GM12878 (cell line): Measurements from ENCODE around the gene CACHD1. TPM values are rescaled to one million over a fixed set of nuclear protein-coding genes. Genes with fewer than 3 reads are reported as not detected.

Source experiments
- ATAC-seq: fragments of 200-7000 bp; cut with Tn5 transposase; 3 replicates; pipeline ENCODE4 v1.9.1; 2020; ENCODE audit warnings: mild to moderate bottlenecking, moderate library complexity
- BruUV-seq: library from RNA; stranded (reverse); fragments of 400-500 nt; replicated peaks from 2 replicates; lab custom pipeline; 2021; lab: Mats Ljungman, UMichigan
- CTCF ChIA-PET: fragments of 300-600 bp; sonication (Branson Sonifier 250); formaldehyde crosslinking; extraction: SDS; loops from one replicate; lab custom pipeline; 2021; ENCODE audit warnings: inconsistent platforms; lab: Yijun Ruan, JAX
- POLR2A ChIA-PET: fragments of 350-600 bp; formaldehyde crosslinking; extraction: SDS; loops from one replicate; lab custom pipeline; 2021; ENCODE audit warnings: inconsistent platforms; lab: Charles Lee
- RAD21 ChIA-PET: fragments of 300-600 bp; sonication (Branson Sonifier 250); formaldehyde crosslinking; loops from one replicate; lab custom pipeline; 2023; ENCODE audit warnings: antibody characterized with exemption; ENCODE audit not compliant: unreplicated experiment; lab: Charles Lee
- SMC1A ChIA-PET: fragments of 300-600 bp; sonication (Branson Sonifier 250); formaldehyde crosslinking; loops from one replicate; lab custom pipeline; 2023; ENCODE audit not compliant: unreplicated experiment, uncharacterized antibody; lab: Charles Lee
- DNase-seq: peaks from one replicate; pipeline ENCODE4 v3.0.0-alpha.2; 2011; ENCODE audit warnings: low read depth, low spot score
- FAIRE-seq: peaks from 3 replicates; lab custom pipeline; 2011; peaks lifted over from hg19 to GRCh38; lab: Jason Lieb, UNC
- H2AFZ ChIP-seq: 2 replicates; pipeline ENCODE4 v1.6.0; 2011; ENCODE audit warnings: low read depth, low read length, control low read depth; ENCODE audit not compliant: control insufficient read depth
- H3K27ac ChIP-seq: 2 replicates; pipeline ENCODE4 v1.5.1; 2011; ENCODE audit warnings: control low read depth; ENCODE audit not compliant: control insufficient read depth, insufficient read depth
- H3K27me3 ChIP-seq, 2 experiments: replicated peaks in 1 of 2; 2 replicates each; pipeline versions ENCODE4 v1.6.0 to v1.6.1; 2011; ENCODE audit warnings: low read length in 1 of 2; ENCODE audit not compliant: control insufficient read depth in 2 of 2, insufficient read depth in 2 of 2
- H3K36me3 ChIP-seq, 2 experiments: 2 replicates each; pipeline ENCODE4 v1.5.1; 2011; ENCODE audit warnings: low read length in 1 of 2; ENCODE audit not compliant: control insufficient read depth in 2 of 2, insufficient read depth in 2 of 2
- H3K4me1 ChIP-seq: 2 replicates; pipeline ENCODE4 v1.6.1; 2011; ENCODE audit warnings: mild to moderate bottlenecking, low read length, moderate library complexity, mixed read lengths; ENCODE audit not compliant: control insufficient read depth, insufficient read depth
- H3K4me2 ChIP-seq: 2 replicates; pipeline ENCODE4 v1.6.0; 2011; ENCODE audit warnings: control low read depth; ENCODE audit not compliant: control insufficient read depth, insufficient read depth
- H3K4me3 ChIP-seq: fragments of 200-600 bp; sonication (generic); 2 replicates; pipeline ENCODE4 v1.5.1; 2016
- H3K79me2 ChIP-seq: 2 replicates; pipeline ENCODE4 v1.6.0; 2011; ENCODE audit warnings: low read length; ENCODE audit not compliant: control insufficient read depth, insufficient read depth
- H3K9ac ChIP-seq: 2 replicates; pipeline ENCODE4 v1.8.0; 2011; ENCODE audit warnings: low read length, control low read depth, mixed read lengths; ENCODE audit not compliant: control insufficient read depth, insufficient read depth
- H3K9me3 ChIP-seq: replicated peaks from 3 replicates; pipeline ENCODE4 v1.5.1; 2011; ENCODE audit warnings: mild to moderate bottlenecking, low read length; ENCODE audit not compliant: control insufficient read depth, insufficient read depth
- H4K20me1 ChIP-seq: 2 replicates; pipeline ENCODE4 v1.6.0; 2011; ENCODE audit not compliant: control insufficient read depth, insufficient read depth
- BRCA1 ChIP-seq: IDR thresholded peaks from 2 replicates; pipeline ENCODE4 v1.6.1; 2011; ENCODE audit warnings: low read depth, low read length, improper control_type of control experiment
- CHD4 ChIP-seq: fragments of 200-600 bp; sonication (generic); IDR thresholded peaks from 2 replicates; pipeline ENCODE4 v1.6.1; 2016; ENCODE audit warnings: mild to moderate bottlenecking
- FOS ChIP-seq: IDR thresholded peaks from 3 replicates; pipeline ENCODE4 v1.6.1; 2011; ENCODE audit warnings: borderline replicate concordance; ENCODE audit not compliant: insufficient read length; ENCODE audit errors: extremely low read depth
- FOXK2 ChIP-seq: fragments of 450-650 bp; IDR thresholded peaks from 2 replicates; pipeline ENCODE4 v1.6.1; 2017; ENCODE audit warnings: mild to moderate bottlenecking, moderate library complexity
- LARP7 ChIP-seq: fragments of 450-650 bp; IDR thresholded peaks from 2 replicates; pipeline ENCODE4 v1.6.1; 2017; ENCODE audit warnings: mild to moderate bottlenecking
- NFIC ChIP-seq: IDR thresholded peaks from 2 replicates; pipeline ENCODE4 v1.6.1; 2012; ENCODE audit warnings: low read depth, mild to moderate bottlenecking, inconsistent platforms, low read length, moderate library complexity
- NR2F1 ChIP-seq: fragments of 450-650 bp; conservative IDR thresholded peaks from 2 replicates; pipeline ENCODE4 v1.6.1; 2017; ENCODE audit warnings: mild to moderate bottlenecking
- PAX8 ChIP-seq: fragments of 450-650 bp; IDR thresholded peaks from 2 replicates; pipeline ENCODE4 v1.6.1; 2017; ENCODE audit warnings: mild to moderate bottlenecking, moderate library complexity
- POLR2A ChIP-seq: IDR thresholded peaks from 2 replicates; pipeline ENCODE4 v1.6.1; 2011; ENCODE audit warnings: low read depth, mild to moderate bottlenecking, low read length
- RBBP5 ChIP-seq: fragments of 200-600 bp; sonication (generic); conservative IDR thresholded peaks from 2 replicates; pipeline ENCODE4 v1.6.1; 2016
- SUPT20H ChIP-seq: IDR thresholded peaks from 2 replicates; pipeline ENCODE4 v1.6.1; 2011; ENCODE audit warnings: low read depth, mild to moderate bottlenecking, low read length, moderate library complexity, borderline replicate concordance; ENCODE audit not compliant: control insufficient read depth
- YY1 ChIP-seq: IDR thresholded peaks from 2 replicates; pipeline ENCODE4 v1.6.1; 2011; ENCODE audit warnings: low read depth, mild to moderate bottlenecking, low read length
- ZNF217 ChIP-seq: fragments of 450-650 bp; IDR thresholded peaks from 2 replicates; pipeline ENCODE4 v1.6.1; 2017; ENCODE audit warnings: antibody characterized with exemption, mild to moderate bottlenecking
- ZNF622 ChIP-seq: fragments of 450-650 bp; IDR thresholded peaks from 2 replicates; pipeline ENCODE4 v1.6.1; 2017; ENCODE audit warnings: mild to moderate bottlenecking, inconsistent platforms
- WGBS: methylation state at CpG from one replicate; pipeline ENCODE4 v1.1.6; 2016; ENCODE audit warnings: low lambda C conversion rate; ENCODE audit not compliant: insufficient replicate concordance, insufficient coverage; ENCODE audit errors: missing lambda C conversion rate; 5-methylcytosine and 5-hydroxymethylcytosine counted together
- in situ Hi-C: fragments of 300-500 bp; cut with MboI; formaldehyde crosslinking; loops from 9 replicates; pipeline ENCODE4 v1.14.3; 2018; ENCODE audit warnings: mixed read lengths
- intact Hi-C: fragments of 100-400 bp; cut with micrococcal nuclease; formaldehyde crosslinking; loops from one replicate; pipeline ENCODE4 v1.14.2; 2022; ENCODE audit not compliant: unreplicated experiment
- polyA plus RNA-seq, 11 experiments: library from polyadenylated mRNA; depleted of rRNA in 4 of 11; unstranded in 6 of 11; stranded (reverse) in 5 of 11; fragments of >200 nt; fragmentation: Nextera tagmentation in 4 of 11; fragmentation: Illumina TruSeq in 1 of 11; extraction: Ambion mirVana in 4 of 11; extraction: Trizol in 1 of 11; gene quantifications; 1 replicate in 1 of 11; 2 replicates in 10 of 11; pipeline versions ENCODE4 v1.2.1 to v1.2.3, GENCODE V29; 2011 to 2016; ENCODE audit warnings: inconsistent platforms in 2 of 11, missing spikeins in 2 of 11, low read depth in 1 of 11
- total RNA-seq, 4 experiments: library from RNA; depleted of rRNA in 3 of 4; stranded (reverse); fragments of >200 nt in 3 of 4; fragmentation: Illumina TruSeq in 1 of 4; extraction: Trizol in 1 of 4; gene quantifications; 2 replicates each; pipeline versions ENCODE4 v1.2.1 to v1.2.3, GENCODE V29; 2013 to 2021
- TF ChIP-seq, protein P1 (sequence below): fragments of 450-650 bp; conservative IDR thresholded peaks from 2 replicates; pipeline ENCODE4 v1.6.1; 2017; ENCODE audit warnings: mild to moderate bottlenecking, moderate library complexity

The CACHD1 gene
- total and polyA plus RNA-seq, 10 of the 15 experiments (the other 5 are each of a cell fraction or from before 2014, with no cell fraction given), result 0.03 TPM; not detected in 9

DNA sequence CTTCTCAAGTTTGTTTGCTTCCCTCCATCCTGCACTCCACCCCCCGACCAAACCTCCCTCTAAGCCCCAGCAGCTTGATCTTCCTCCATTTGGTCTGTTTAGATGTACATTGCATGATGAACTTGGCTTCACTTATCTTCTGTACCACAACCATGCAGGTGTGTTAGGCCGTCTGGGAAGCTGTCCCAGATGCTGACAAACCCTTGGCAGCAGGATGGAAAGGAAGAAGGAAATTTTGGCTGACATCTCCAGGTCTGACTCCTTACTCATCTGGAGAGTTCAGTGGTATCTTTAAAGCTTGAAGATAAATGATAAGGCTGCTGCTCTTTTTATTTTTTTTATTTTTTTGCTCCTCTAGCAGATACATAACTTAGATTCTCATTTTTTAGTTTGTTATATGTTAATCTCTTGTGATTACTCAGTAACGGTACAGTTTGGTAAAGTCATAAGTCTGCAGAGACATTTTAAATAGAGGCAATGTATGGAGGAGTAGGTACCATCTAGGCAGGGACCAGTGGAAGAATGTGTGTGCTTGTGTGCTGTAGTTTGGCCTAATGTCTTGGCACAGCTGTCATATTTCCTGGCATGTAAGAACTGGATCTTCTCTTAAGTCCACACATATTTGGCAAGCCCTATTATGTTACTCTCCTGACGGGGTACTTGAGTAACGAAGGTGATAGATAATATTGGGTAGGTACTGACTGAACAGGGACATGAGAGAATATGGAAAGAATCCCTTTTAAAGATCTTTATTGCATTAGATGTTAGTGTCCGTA is 79.7 kb downstream of the CACHD1 start:
- ChIA-PET CTCF (no interaction called here), RAD21 (no interaction called here), SMC1A (no interaction called here), POLR2A (no interaction called here)
- no peak overlapping the region for H3K4me3 ChIP-seq
- H3K79me2 ChIP-seq, result no peaks in the 10 kb centered on the region
- H3K4me1 ChIP-seq, result no peaks in the 10 kb centered on the region
- no peaks in the 10 kb centered on the region for H3K9me3 ChIP-seq
- in situ Hi-C loops (no loop called here), intact Hi-C loops (no loop called here)
- BruUV-seq, result no TSS peak
- no peaks in the 10 kb centered on the region; a peak in 1 of 4 replicates for H3K27me3 ChIP-seq
- ATAC-seq, result no peak
- no peak overlapping the region for H3K9ac ChIP-seq
- H3K4me2 ChIP-seq, result no peak overlapping the region
- FAIRE-seq, result no peak
- no peak for TF ChIP-seq CHD4
- no peak for TF ChIP-seq POLR2A
- TF ChIP-seq NR2F1, result no peak
- no peak for TF ChIP-seq SUPT20H
- no peak for TF ChIP-seq ZNF622
- TF ChIP-seq, protein P1, sequence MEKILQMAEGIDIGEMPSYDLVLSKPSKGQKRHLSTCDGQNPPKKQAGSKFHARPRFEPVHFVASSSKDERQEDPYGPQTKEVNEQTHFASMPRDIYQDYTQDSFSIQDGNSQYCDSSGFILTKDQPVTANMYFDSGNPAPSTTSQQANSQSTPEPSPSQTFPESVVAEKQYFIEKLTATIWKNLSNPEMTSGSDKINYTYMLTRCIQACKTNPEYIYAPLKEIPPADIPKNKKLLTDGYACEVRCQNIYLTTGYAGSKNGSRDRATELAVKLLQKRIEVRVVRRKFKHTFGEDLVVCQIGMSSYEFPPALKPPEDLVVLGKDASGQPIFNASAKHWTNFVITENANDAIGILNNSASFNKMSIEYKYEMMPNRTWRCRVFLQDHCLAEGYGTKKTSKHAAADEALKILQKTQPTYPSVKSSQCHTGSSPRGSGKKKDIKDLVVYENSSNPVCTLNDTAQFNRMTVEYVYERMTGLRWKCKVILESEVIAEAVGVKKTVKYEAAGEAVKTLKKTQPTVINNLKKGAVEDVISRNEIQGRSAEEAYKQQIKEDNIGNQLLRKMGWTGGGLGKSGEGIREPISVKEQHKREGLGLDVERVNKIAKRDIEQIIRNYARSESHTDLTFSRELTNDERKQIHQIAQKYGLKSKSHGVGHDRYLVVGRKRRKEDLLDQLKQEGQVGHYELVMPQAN, result no peak
- TF ChIP-seq NFIC, result no peak
- TF ChIP-seq LARP7, result no peak
- no peak for TF ChIP-seq FOS
- no peak for TF ChIP-seq RBBP5
- no peak for TF ChIP-seq YY1
- TF ChIP-seq PAX8, result no peak
- TF ChIP-seq FOXK2, result no peak
- no peak for TF ChIP-seq ZNF217
- TF ChIP-seq BRCA1, result no peak
- no peak for DNase-seq
- H3K27ac ChIP-seq, result no peak overlapping the region
- no peak overlapping the region for H2AFZ ChIP-seq
- WGBS, result 4% methylated on average over 6 of the region's 6 CpGs
- H4K20me1 ChIP-seq, result no peaks in the 10 kb centered on the region
- H3K36me3 ChIP-seq, result no peaks in the 10 kb centered on the region
